Pancreas (tissue), 10 donors: Measurements from ENCODE around the gene HCRT. TPM values are rescaled to one million over a fixed set of nuclear protein-coding genes. Genes with fewer than 3 reads are reported as not detected.

ENCODE experiments used
- ATAC-seq, 4 donors: fragments of 200-7000 bp; cut with Tn5 transposase; one replicate each; pipeline versions ENCODE4 v1.8.0 to v1.9.1; 2020; ENCODE audit warnings: mild to moderate bottlenecking in 4 of 4, moderate library complexity in 4 of 4
- DNase-seq, 6 donors: peaks; one replicate each; pipeline ENCODE4 v3.0.0-alpha.2; 2020
- FAIRE-seq: peaks from 2 replicates; lab custom pipeline; 2012; peaks lifted over from hg19 to GRCh38; lab: Jason Lieb, UNC
- H3K27ac ChIP-seq, 4 donors: fragments of 200-600 bp; sonication (generic); 1 replicate in 3 of 4; 2 replicates in 1 of 4; pipeline versions ENCODE4 v1.5.0 to v1.8.0; 2020
- H3K27me3 ChIP-seq, 4 donors: fragments of 200-600 bp; one replicate each; pipeline ENCODE4 v1.8.0; 2021
- H3K36me3 ChIP-seq, 3 donors: fragments of 200-600 bp; sonication (generic) in 1 of 3; one replicate each; pipeline versions ENCODE4 v1.5.0 to v1.8.0; 2020 to 2021
- H3K4me1 ChIP-seq, 3 donors: fragments of 200-600 bp; one replicate each; pipeline ENCODE4 v1.8.0; 2021
- H3K4me3 ChIP-seq, 4 donors: fragments of 200-600 bp; sonication (generic) in 2 of 4; one replicate each; pipeline versions ENCODE4 v1.5.0 to v1.8.0; 2020 to 2021
- H3K9me3 ChIP-seq, 4 donors: fragments of 200-600 bp; one replicate each; pipeline ENCODE4 v1.8.0; 2021
- CTCF ChIP-seq, 4 donors: fragments of 200-600 bp; sonication (generic) in 3 of 4; IDR thresholded peaks; one replicate each; pipeline versions ENCODE4 v1.5.0 to v1.8.0; 2021; ENCODE audit warnings: antibody characterized with exemption in 4 of 4
- whole genome bisulfite sequencing, 2 donors: extraction: QIAGEN DNeasy Blood & Tissue Kit; methylation state at CpG; one replicate each; pipeline ENCODE4 v1.1.7; 2013; 5-methylcytosine and 5-hydroxymethylcytosine counted together
- intact Hi-C, 3 donors: fragments of 100-400 bp; cut with DNase I; formaldehyde crosslinking; loops; one replicate each; pipeline versions ENCODE4 v1.11.1 to v1.14.2; 2022
- polyA plus RNA-seq, 2 donors: library from polyadenylated mRNA; stranded (reverse); fragments of 200-250 nt; gene quantifications; one replicate each; pipeline ENCODE4 v1.2.3, GENCODE V29; 2013
- total RNA-seq, 6 donors: library from RNA; stranded (reverse); fragmentation: NEBNext Ultra II Directional in 4 of 6; extraction: Animal tissue kit (Norgen Biotek cat#: 25700) in 4 of 6; gene quantifications; one replicate each; pipeline versions ENCODE4 v1.2.1 to v1.2.4, GENCODE V29; 2021 to 2023
- donor health status: healthy with polysubstance abuse.
- donor health status: DM: no; HTN: no; CAD: no; lungs with moderate emphysema.
- donor health status: DM: no; HTN: no; CAD: no.
- donor health status: control.
- donor health status: control.
- donor health status: Bipolar disorder and iron deficiency.
- donor health status: DM: yes; HTN: yes; CAD: no.
- donor health status: DM: no; HTN: no; CAD: no.
- donor health status: DM: no; HTN: no; CAD: no.
- donor health status: DM: yes; HTN: yes; CAD: no.

The HCRT gene
- not detected for total RNA-seq
- not detected for polyA plus RNA-seq

DNA sequence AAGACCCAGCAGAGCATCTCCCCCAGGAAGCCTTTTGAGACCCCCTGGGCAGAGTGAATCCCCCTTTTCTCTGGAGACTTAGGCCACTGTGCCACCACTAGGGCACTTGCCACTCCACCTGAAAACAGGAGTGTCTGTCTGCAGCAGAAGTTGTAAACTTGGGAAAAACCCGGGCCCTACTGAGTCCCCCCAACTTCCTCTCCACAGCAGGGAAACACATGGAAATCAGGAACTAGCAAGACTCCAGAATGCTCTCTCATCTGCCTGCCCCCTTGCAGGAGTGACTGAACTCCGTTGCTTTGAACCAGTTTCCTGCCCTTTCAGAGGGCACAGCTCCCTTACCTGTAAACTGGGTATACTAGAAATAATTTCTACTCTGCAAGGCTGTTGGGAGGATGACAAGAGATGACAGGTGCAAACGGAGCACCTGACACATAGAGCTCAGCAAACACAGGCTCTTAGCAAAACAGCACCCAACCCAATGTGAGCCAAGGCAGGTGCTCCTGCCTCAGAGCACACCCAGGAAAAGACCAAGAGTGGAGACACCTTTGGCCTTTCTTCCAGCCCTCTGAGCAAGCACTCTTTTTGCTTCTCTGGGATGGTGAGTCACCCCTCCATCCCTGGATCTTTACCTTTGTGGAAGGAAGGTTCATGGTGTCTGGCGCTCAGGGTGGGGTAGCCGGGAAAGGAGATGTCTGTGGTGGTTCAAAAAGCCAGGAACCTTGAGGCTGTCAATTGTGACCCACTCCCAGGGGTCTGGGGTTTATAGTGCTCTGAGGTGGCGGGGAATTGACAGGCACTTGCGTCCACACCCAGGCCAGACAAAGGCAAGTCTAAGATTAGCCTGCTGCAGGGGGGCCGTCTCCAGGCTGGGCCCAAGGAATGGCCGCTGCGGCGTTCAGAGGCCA, at the start of gene HCRT:
Gene HCRT (minus strand): TSS at position 740 of the 908 bp plus-strand sequence. CDS start 87 bp downstream, at position 653.
- Histone ChIP-seq H3K36me3 (no peaks in the 10 kb centered on the region), H3K9me3 (no peaks in the 10 kb centered on the region), H3K27me3 (no peaks in the 10 kb centered on the region), H3K4me3 (peak within 1 kb of the TSS in 3 of 4 donors; percentile 33 to 59 (median 49)), H3K4me1 (peaks cover 0 to 7% (median 6%) of the 10 kb centered on the region in 3 donors), H3K27ac (peak within 1 kb of the TSS in 2 of 4 donors; percentile 62 to 71)
- ATAC-seq (no peak), DNase-seq (peak in 1 of 6 donors; percentile 45), FAIRE-seq (no peak)
- 83% methylated on average over 11 of the region's 11 CpGs for WGBS, 2 donors
- intact Hi-C loops = no loop called here
- TF ChIP-seq CTCF (IDR thresholded peaks at IDR 0.05) = no peak

DNA sequence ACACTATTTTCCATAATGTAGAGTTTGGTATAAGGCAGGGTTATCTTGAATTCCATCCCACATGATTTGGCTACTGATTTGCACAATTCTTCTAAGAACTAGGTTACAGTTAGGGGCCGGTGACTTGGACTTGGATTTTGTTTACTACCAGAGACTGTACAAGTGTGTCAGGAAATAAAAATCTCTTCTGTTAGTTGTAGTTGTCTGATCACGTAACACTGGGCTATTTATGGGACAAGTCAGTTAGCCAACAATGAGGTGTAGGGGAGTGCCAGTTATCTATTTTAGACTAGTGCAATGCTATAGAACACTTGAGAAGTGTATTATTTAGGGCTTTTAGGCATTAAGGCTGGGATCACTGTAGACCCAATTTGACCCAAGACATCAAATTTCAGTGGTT, 48.7 kb upstream of the HCRT start:
- Histone ChIP-seq H3K27me3 (no peaks in the 10 kb centered on the region), H3K36me3 (no peaks in the 10 kb centered on the region), H3K9me3 (no peaks in the 10 kb centered on the region), H3K27ac (no peak overlapping the region), H3K4me3 (no peak overlapping the region), H3K4me1 (no peaks in the 10 kb centered on the region)
- TF ChIP-seq CTCF (IDR thresholded peaks at IDR 0.05) = no peak
- intact Hi-C loops = loop anchor here in 1 of 3 donors (2.0 kb wide), 1 partner anchor 43 kb away; no protein-coding TSS in a partner anchor
- no peak for FAIRE-seq
- 84 to 88% methylated on average over 2 of the region's 2 CpGs for WGBS, 2 donors
- no peak for ATAC-seq
- DNase-seq = no peak

- intact Hi-C loops = no loop called here
- Histone ChIP-seq H3K27ac (no peak overlapping the region), H3K36me3 (no peaks in the 10 kb centered on the region)
Observed at GRCh38 chr17:42233156-42233555, 47.9 kb upstream of the HCRT start.

DNA sequence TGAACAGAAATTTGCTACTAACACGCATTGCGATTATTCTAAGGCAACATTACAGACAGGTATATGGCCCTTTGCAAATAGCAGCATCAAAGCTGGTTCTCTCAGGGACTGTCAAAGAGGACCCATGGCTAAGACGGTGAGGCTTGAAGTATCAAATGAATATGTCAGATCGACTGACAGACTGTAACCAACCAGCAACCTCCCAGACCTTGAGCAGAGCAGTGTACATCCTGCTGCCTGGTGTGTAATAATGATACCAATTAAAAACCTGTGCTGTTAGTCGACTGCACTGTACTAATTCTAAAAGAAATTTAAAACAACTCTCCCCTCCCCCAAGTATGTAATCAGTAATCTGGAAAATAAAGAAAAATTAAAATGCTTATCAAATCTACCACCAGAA, 45.0 kb upstream of the HCRT start:
- WGBS, 2 donors = 89 to 90% methylated on average over 5 of the region's 5 CpGs
- no peak overlapping the region for H3K4me3 ChIP-seq
- FAIRE-seq (no peak), ATAC-seq (no peak), DNase-seq (no peak)
- H3K27me3 ChIP-seq = no peaks in the 10 kb centered on the region
- no peaks in the 10 kb centered on the region for H3K4me1 ChIP-seq
- H3K36me3 ChIP-seq = no peaks in the 10 kb centered on the region
- no peak overlapping the region for H3K27ac ChIP-seq
- intact Hi-C loops = no loop called here
- H3K9me3 ChIP-seq = no peaks in the 10 kb centered on the region
- no peak for TF ChIP-seq CTCF (IDR thresholded peaks at IDR 0.05)

More at GRCh38 chr17:42233156-42233555, 47.9 kb upstream of the HCRT start:
- Histone ChIP-seq H3K9me3 (no peaks in the 10 kb centered on the region), H3K4me3 (no peak overlapping the region), H3K27me3 (no peaks in the 10 kb centered on the region), H3K4me1 (no peaks in the 10 kb centered on the region)
- DNase-seq (no peak), ATAC-seq (no peak), FAIRE-seq (no peak)
- 88 to 95% methylated on average over 5 of the region's 5 CpGs for WGBS, 2 donors
- TF ChIP-seq CTCF (IDR thresholded peaks at IDR 0.05) = no peak
